A673 (cell line): ENCODE measurements around the gene MT1F. TPM values are rescaled to one million over a fixed set of nuclear protein-coding genes. Genes with fewer than 3 reads are reported as not detected.

Source experiments
- BruUV-seq: library from RNA; stranded (reverse); fragments of 400-500 nt; replicated peaks from 2 replicates; lab custom pipeline; 2021; lab: Mats Ljungman, UMichigan
- CTCF ChIA-PET: fragments of 300-600 bp; sonication (Branson Sonifier 250); formaldehyde crosslinking; loops from one replicate; lab custom pipeline; 2022; ENCODE audit warnings: antibody characterized with exemption; lab: Charles Lee
- POLR2A ChIA-PET: fragments of 300-600 bp; sonication (Branson Sonifier 250); formaldehyde crosslinking; loops from one replicate; lab custom pipeline; 2022; ENCODE audit warnings: antibody characterized with exemption; ENCODE audit not compliant: low non-redundant PET; lab: Charles Lee
- DNase-seq: peaks from one replicate; pipeline ENCODE4 v3.0.0-alpha.2; 2015; ENCODE audit warnings: low spot score
- H3K27ac ChIP-seq: fragments of 200-600 bp; sonication (generic); 2 replicates; pipeline ENCODE4 v1.5.1; 2016; ENCODE audit warnings: mixed run types, low read depth, mild to moderate bottlenecking, mixed read lengths, antibody characterized with exemption, low read length; ENCODE audit not compliant: poor library complexity, severe bottlenecking
- H3K27me3 ChIP-seq: fragments of 200-600 bp; sonication (generic); replicated peaks from 2 replicates; pipeline ENCODE4 v1.6.1; 2017; ENCODE audit warnings: mixed run types, low read depth, mild to moderate bottlenecking, mixed read lengths, antibody characterized with exemption, low read length; ENCODE audit not compliant: insufficient read depth, poor library complexity
- H3K36me3 ChIP-seq: fragments of 200-600 bp; sonication (generic); 2 replicates; pipeline ENCODE4 v1.6.1; 2016; ENCODE audit warnings: mixed run types, mild to moderate bottlenecking, mixed read lengths, antibody characterized with exemption, low read length; ENCODE audit not compliant: insufficient read depth, poor library complexity, severe bottlenecking
- H3K4me1 ChIP-seq: fragments of 200-600 bp; sonication (generic); 2 replicates; pipeline ENCODE4 v1.6.1; 2017; ENCODE audit warnings: mixed run types, mild to moderate bottlenecking, mixed read lengths, antibody characterized with exemption, low read length; ENCODE audit not compliant: insufficient read depth, poor library complexity, severe bottlenecking
- H3K4me3 ChIP-seq: fragments of 200-600 bp; sonication (generic); 2 replicates; pipeline ENCODE4 v1.5.1; 2016; ENCODE audit warnings: low read depth, mixed run types, mild to moderate bottlenecking, mixed read lengths, low read length; ENCODE audit not compliant: poor library complexity, severe bottlenecking
- H3K9me3 ChIP-seq: fragments of 200-600 bp; sonication (generic); 2 replicates; pipeline ENCODE4 v1.6.1; 2016; ENCODE audit warnings: mixed run types, low read depth, mild to moderate bottlenecking, mixed read lengths, antibody characterized with exemption, low read length; ENCODE audit not compliant: poor library complexity, severe bottlenecking
- EZH2 ChIP-seq: fragments of 200-600 bp; sonication (generic); IDR thresholded peaks from 2 replicates; pipeline ENCODE4 v1.6.1; 2017; ENCODE audit warnings: borderline replicate concordance, low read depth, mild to moderate bottlenecking, mixed read lengths, antibody characterized with exemption, low read length; ENCODE audit not compliant: poor library complexity, severe bottlenecking
- intact Hi-C: fragments of 100-400 bp; cut with micrococcal nuclease; formaldehyde crosslinking; loops from one replicate; pipeline ENCODE4 v1.10.0; 2022; ENCODE audit not compliant: unreplicated experiment
- total RNA-seq: library from RNA; stranded (reverse); gene quantifications from 2 replicates; pipeline ENCODE4 v1.2.3, GENCODE V29; 2021
- TF ChIP-seq, protein P1 (sequence below): fragments of 300-800, 200-600 bp; sonication (generic); conservative IDR thresholded peaks from 2 replicates; pipeline ENCODE4 v1.5.1; 2017; ENCODE audit warnings: low read depth, mild to moderate bottlenecking, antibody characterized with exemption, low read length, moderate library complexity, mixed read lengths

The MT1F gene
- total RNA-seq, 1 experiment from 2014 or later = 26.9 TPM

DNA sequence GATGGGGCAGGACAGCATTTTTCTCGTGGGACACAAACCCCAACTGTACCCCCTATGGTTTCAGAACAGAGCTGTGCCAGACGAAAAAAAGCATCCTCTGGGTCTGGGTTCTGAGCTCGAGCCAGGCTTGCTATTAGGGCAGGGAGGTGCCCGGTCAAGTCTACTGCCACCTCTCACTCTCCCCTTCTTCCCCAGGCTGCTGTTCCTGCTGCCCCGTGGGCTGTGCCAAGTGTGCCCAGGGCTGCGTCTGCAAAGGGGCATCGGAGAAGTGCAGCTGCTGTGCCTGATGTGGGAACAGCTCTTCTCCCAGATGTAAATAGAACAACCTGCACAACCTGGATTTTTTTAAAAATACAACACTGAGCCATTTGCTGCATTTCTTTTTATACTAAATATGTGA, 31.1 kb upstream of the MT1F start:
- CTCF ChIA-PET = no interaction called here
- DNase-seq = no peak
- no peak for TF ChIP-seq EZH2
- TF ChIP-seq, protein P1, sequence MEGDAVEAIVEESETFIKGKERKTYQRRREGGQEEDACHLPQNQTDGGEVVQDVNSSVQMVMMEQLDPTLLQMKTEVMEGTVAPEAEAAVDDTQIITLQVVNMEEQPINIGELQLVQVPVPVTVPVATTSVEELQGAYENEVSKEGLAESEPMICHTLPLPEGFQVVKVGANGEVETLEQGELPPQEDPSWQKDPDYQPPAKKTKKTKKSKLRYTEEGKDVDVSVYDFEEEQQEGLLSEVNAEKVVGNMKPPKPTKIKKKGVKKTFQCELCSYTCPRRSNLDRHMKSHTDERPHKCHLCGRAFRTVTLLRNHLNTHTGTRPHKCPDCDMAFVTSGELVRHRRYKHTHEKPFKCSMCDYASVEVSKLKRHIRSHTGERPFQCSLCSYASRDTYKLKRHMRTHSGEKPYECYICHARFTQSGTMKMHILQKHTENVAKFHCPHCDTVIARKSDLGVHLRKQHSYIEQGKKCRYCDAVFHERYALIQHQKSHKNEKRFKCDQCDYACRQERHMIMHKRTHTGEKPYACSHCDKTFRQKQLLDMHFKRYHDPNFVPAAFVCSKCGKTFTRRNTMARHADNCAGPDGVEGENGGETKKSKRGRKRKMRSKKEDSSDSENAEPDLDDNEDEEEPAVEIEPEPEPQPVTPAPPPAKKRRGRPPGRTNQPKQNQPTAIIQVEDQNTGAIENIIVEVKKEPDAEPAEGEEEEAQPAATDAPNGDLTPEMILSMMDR = no peak
- no peaks in the 10 kb centered on the region for H3K9me3 ChIP-seq
- H3K4me3 ChIP-seq = no peak overlapping the region
- peaks cover 7% of the 10 kb centered on the region for H3K27me3 ChIP-seq
- no peak overlapping the region for H3K27ac ChIP-seq
- H3K36me3 ChIP-seq = no peaks in the 10 kb centered on the region
- BruUV-seq = no TSS peak
- peaks cover 6% of the 10 kb centered on the region for H3K4me1 ChIP-seq
- POLR2A ChIA-PET = no interaction called here
- intact Hi-C loops = no loop called here

- no peak for DNase-seq
- intact Hi-C loops = no loop called here
- no peak overlapping the region for H3K4me3 ChIP-seq
- no peaks in the 10 kb centered on the region for H3K9me3 ChIP-seq
- H3K36me3 ChIP-seq = no peaks in the 10 kb centered on the region
- no TSS peak for BruUV-seq
- POLR2A ChIA-PET = no interaction called here
- CTCF ChIA-PET = no interaction called here
- peaks cover 6% of the 10 kb centered on the region for H3K4me1 ChIP-seq
- peaks cover 23% of the 10 kb centered on the region for H3K27me3 ChIP-seq
- no peak overlapping the region for H3K27ac ChIP-seq
- TF ChIP-seq, protein P1 = no peak
- no peak for TF ChIP-seq EZH2
Measured at GRCh38 chr16:56628486-56629350, 29.0 kb upstream of the MT1F start.

DNA sequence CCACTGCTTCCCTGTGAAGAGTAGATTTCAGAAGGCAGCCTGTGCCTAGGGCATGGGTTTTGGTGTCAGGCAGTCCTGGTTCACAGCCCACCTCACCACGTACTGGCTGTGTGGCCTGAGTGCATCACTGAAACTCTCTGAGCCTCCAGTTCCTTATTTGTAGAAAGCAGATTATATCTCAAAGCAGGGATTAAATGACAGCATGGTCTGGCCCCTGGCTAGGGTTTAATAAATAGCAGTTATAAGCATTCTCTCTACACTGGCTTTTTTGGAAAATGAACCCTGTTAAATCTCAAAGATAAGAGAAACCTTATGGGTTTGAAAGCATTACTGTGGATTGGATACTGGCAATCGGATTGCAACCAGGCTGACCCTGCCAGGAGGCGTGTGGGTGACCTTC, 28.2 kb upstream of the MT1F start:
- Histone ChIP-seq H3K27ac (no peak overlapping the region), H3K27me3 (peaks cover 31% of the 10 kb centered on the region), H3K4me1 (peaks cover 6% of the 10 kb centered on the region), H3K4me3 (no peak overlapping the region), H3K36me3 (no peaks in the 10 kb centered on the region), H3K9me3 (no peaks in the 10 kb centered on the region)
- ChIA-PET CTCF (no interaction called here), POLR2A (no interaction called here)
- TF ChIP-seq, protein P1 = no peak
- no peak for TF ChIP-seq EZH2
- intact Hi-C loops = no loop called here
- BruUV-seq = no TSS peak
- no peak for DNase-seq
